GM18868 (cell line): ENCODE results near the gene AADAC.
"Not testable (repeated sequence)": the region's sequence is repeated elsewhere in the genome, so short reads cannot be mapped to it uniquely, and the experiment has no call there.

Source experiments
- ATAC-seq: cut with Tn5 transposase; IDR thresholded peaks from one replicate; pipeline ENCODE4 v1.9.1; 2021; ENCODE audit warnings: mild to moderate bottlenecking, moderate library complexity; ENCODE audit not compliant: unreplicated experiment

Gene AADAC

GRCh38 chr3:151796105-151796680 lies 17.7 kb upstream of the AADAC start:
- ATAC-seq, result no peak

GRCh38 chr3:151798466-151798865 lies 15.4 kb upstream of the AADAC start:
- no peak for ATAC-seq

- ATAC-seq, result no peak
These were observed 13.5 kb upstream of the AADAC start for GRCh38 chr3:151800431-151800830.

GRCh38 chr3:151804267-151804666 lies 9.6 kb upstream of the AADAC start:
- no peak for ATAC-seq

GRCh38 chr3:151806838-151807237 lies 7.1 kb upstream of the AADAC start:
- ATAC-seq, result no peak

GRCh38 chr3:151808926-151809325 lies 5.0 kb upstream of the AADAC start:
- ATAC-seq, result not testable (repeated sequence)

- ATAC-seq, result no peak
These were observed 2.4 kb upstream of the AADAC start for GRCh38 chr3:151811474-151811873.

GRCh38 chr3:151814588-151814987 lies 672 bp downstream of the AADAC start:
- no peak for ATAC-seq

- no peak for ATAC-seq
These were observed 2.2 kb downstream of the AADAC start for GRCh38 chr3:151816091-151816604.

GRCh38 chr3:151817473-151817872 lies 3.6 kb downstream of the AADAC start:
- ATAC-seq, result no peak

GRCh38 chr3:151818361-151818760 lies 4.4 kb downstream of the AADAC start:
- no peak for ATAC-seq

GRCh38 chr3:151819910-151820309 lies 6.0 kb downstream of the AADAC start:
- no peak for ATAC-seq

- no peak for ATAC-seq
These were observed 13.9 kb downstream of the AADAC start for GRCh38 chr3:151827816-151828215.

GRCh38 chr3:151835751-151836525 lies 22.0 kb downstream of the AADAC start:
- ATAC-seq, result no peak

- ATAC-seq, result no peak
These were observed 23.1 kb downstream of the AADAC start for GRCh38 chr3:151837057-151837456.

- peak; percentile 86 for ATAC-seq
These were observed 24.8 kb downstream of the AADAC start for GRCh38 chr3:151838574-151839312.

- no peak for ATAC-seq
These were observed 25.4 kb downstream of the AADAC start for GRCh38 chr3:151839313-151839631.

- ATAC-seq, result no peak
These were observed 27.9 kb downstream of the AADAC start for GRCh38 chr3:151841801-151842200.

- no peak for ATAC-seq
These were observed 29.4 kb downstream of the AADAC start for GRCh38 chr3:151843275-151843674.

GRCh38 chr3:151845306-151845905 lies 31.5 kb downstream of the AADAC start:
- ATAC-seq, result no peak

- ATAC-seq, result not testable (repeated sequence)
These were observed 36.1 kb downstream of the AADAC start for GRCh38 chr3:151850065-151850464.
